GM18498 (cell line): Measurements from ENCODE around the gene CLIC4.
"Not testable (repeated sequence)": the region's sequence is repeated elsewhere in the genome, so short reads cannot be mapped to it uniquely, and the experiment has no call there.

Experiments used
- ATAC-seq: cut with Tn5 transposase; IDR thresholded peaks from one replicate; pipeline ENCODE4 v1.9.1; 2021; ENCODE audit warnings: mild to moderate bottlenecking, moderate library complexity; ENCODE audit not compliant: unreplicated experiment

CLIC4 gene

DNA sequence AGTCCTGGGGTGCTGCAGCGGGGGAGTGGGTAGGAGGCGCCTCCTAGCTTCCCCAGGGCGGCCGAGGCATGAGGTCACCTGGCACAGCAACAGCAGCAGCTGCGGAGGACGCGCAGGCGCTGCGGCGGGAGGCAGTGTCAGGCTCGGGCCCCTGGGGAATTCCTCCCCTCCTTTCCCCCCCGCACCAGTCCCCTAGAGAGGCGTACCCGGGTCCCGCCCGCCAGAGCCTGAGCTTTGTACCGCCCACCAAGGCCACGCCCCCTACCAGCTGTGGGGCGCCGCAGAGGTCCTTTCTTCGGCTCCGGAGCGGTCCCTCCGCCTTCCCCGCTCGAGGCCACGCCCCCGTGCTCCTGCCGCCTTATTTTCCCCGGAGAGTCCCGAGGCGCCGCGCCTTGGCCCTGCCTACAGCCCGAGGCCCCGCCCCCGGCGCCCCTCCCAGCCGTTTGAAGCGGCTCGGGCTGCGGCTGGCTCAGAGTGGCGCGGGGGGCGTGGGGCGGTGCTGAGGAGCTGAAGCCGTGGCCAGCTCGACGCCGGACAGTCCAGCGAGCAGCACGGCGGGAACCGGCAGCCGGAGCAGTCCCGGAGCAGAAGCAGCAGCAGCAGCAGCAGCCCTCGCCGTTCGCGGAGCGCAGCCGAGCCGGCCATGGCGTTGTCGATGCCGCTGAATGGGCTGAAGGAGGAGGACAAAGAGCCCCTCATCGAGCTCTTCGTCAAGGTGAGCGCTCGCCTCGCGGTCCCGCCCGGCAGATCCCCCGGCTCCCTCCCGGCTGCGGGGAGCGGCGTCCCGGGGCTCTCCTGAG is at the start of gene CLIC4:
Gene CLIC4, plus strand, starts transcription at position 537 of the 800 bp plus-strand sequence. Its CDS starts 107 bp downstream, at position 644.
- ATAC-seq: peak; percentile 75

DNA sequence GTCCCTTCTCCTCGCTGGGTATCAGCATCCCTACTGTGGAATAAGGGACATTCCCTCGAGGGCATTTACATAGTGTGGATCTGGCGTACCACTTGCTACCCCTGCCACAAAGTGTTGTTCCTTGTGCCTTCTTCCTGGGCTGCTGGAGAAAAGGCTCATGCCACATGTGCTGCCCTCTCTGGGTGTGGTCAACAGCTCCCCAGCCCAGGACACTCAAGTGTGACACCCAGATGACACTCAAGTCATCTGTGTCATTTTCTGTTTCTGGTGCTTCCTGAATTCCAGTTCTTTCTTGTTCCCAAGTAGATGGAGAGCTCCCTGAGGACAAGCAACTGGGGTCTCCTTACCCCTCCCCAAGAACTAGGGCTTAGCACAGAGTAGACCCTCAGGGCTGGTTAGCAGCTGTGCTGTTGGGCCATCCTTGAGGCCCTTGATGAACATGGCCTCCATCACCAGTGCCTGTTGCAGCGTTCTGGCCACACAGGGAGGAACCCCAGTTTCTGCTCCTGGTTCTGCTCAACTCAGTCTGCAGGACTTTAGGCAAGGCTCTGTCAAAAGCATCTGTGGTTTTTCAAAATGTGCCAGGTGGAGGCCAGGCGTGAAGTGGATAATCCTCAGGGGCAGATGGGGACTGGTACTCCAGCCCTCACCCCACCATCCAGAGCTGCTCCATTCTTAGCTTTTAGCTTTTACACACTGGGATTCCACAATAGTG is 49.0 kb upstream of the CLIC4 start:
- ATAC-seq: no peak

DNA sequence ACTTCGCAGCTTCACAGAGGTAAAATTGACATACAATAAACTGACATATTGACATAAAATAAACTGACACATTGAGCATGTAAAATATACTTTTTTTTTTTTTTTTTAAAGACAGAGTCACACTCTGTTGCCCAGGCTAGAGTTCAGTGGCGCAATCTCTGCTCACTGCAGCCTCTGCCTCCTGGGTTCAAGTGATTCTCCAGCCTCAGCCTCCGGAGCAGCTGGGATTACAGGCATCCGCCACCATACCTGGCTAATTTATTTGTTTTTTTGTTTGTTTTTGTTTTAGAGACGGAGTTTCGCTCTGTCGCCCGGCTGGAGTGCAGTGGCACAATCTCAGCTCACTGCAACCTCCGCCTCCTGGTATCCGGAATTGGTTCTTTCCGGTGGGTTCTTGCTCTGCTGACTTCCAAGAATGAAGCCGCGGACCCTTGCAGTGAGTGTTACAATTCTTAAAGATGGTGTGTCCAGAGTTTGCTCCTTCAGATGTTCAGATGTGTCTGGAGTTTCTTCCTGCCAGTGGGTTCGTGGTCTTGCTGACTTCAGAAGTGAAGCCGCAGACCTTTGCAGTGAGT is 48.4 kb upstream of the CLIC4 start:
- ATAC-seq: no peak

DNA sequence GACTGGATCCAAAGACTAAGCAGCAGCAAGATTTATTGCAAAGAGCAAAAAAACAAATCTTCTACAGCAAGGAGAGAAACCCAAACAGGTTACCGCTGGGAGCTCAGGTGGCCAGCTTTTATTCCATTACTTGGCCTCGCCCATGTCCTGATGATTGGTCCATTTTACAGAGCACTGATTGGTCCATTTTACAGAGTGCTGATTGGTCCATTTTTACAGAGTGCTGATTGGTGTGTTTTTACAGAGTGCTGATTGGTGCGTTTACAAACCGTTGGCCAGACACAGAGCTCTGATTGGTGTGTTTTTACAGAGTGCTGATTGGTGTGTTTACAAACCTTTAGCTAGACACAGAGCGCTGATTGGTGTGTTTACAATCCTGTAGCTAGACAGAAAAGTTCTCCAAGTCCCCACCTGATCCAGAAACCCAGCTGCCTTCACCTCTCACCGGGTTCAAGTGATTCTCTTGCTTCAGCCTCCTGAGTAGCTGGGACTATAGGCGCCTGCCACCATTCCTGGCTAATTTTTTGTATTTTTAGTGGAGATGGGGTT is 47.7 kb upstream of the CLIC4 start:
- ATAC-seq: not testable (repeated sequence)

DNA sequence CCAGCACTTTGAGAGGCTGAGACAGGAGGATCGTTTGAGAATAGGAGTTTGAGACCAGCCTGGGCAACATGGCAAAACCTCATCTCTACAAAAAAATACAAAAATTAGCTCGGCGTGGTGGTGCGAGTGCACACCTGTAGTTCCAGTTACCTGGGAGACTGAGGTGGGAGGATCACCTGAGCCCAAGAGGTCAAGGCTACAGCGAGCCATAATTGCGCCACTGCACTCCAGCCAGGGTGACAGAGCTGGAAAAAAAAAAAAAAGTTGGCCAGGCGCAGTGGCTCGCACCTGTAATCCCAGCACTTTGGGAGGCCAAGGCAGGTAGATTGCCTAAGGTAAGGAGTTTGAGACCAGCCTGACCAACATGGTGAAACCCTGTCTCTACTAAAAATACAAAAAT is 46.9 kb upstream of the CLIC4 start:
- ATAC-seq: not testable (repeated sequence)

DNA sequence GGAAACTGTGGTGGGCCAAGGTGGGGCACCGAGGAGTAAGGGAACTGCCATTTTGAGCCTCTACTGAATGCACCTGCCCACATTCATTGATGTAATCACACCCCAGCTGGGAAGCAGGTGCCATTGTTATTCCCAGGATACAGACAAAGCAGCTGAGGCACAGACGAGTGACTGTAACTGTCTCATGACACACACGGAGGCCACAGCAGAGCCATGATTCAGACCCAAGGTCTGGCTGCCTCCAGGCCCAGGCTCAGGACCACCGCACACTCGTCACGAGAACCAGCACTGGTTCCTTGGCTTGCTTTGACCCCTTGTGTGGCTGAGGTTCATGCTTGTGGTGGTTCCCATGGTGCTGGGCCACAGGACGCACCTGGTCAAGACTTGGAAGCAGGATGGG is 45.6 kb upstream of the CLIC4 start:
- ATAC-seq: no peak

DNA sequence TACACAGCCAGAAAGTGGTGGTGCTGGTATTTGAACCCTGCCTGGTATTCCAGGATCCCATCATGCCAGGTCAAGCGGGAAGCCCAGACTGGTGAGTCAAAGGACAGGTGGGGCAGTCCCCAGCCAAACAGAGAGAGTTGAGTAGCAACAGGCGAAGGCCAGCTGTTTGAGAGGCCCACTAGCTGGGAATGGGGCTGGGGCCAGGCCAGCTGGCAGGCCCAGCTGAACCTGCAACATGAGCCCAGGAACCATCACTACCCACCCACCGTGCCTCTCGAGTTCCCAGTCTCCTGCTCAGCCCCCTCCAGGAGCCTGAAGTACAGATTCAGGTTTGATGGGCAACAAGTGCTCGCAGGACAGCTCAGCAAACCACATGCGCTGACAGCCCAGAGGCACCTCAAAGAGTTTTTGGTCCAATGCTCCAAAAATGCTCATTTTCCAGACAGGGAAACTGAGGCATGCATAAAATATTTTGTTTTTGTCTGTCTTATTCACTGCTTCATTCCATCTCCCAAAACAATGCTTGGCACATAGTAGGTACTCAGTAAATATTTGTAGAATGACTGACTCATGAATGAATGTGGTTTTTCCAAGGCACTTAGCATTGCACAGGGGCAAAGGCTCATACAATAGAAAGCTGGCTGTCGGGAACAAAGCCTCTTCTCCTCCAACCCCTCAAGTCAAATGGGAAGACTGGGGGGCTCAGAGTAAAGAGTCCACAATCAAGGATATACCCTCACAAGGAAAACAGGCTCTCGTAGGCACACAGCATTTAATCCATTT is 42.5 kb upstream of the CLIC4 start:
- ATAC-seq: no peak

DNA sequence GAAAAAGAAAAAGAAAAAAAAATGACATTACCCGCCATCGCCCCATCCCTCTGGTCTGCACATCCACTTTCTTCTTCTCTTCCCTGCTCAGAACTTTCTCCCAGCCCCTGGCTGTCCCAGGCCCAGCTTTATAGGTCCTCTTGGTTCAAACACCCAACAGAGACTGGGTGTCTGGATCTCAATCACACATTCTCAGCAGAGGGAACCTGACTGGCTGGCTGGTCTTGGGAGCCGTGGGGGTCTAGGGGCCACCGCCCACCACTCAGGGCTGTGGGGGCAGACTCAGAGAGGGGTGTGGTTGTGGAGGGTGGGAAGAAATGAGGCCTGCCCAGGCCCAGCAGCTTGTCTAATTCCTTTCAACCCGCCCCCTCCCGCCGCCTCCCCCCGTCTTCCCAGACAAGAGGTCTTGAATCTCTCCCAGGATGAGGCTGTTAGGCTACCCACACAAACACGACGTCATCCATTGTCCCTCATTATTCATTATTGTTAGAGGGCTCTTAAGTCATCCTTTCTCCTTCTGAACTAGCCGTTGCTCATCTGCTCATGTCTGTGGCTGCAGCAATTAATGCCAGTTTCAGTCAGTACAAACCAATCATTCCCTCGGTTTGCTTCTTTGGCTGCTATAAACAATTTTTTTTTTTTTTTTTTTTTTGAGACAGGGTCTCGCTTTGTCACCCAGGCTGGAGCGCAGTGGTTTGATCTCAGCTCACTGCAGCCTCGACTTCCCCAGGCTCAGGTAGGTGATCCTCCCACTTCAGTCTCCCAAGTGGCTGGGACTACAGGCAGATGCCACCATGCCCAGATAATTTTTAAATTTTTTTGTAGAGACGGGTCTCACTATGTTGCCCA is 40.6 kb upstream of the CLIC4 start:
- no peak for ATAC-seq

DNA sequence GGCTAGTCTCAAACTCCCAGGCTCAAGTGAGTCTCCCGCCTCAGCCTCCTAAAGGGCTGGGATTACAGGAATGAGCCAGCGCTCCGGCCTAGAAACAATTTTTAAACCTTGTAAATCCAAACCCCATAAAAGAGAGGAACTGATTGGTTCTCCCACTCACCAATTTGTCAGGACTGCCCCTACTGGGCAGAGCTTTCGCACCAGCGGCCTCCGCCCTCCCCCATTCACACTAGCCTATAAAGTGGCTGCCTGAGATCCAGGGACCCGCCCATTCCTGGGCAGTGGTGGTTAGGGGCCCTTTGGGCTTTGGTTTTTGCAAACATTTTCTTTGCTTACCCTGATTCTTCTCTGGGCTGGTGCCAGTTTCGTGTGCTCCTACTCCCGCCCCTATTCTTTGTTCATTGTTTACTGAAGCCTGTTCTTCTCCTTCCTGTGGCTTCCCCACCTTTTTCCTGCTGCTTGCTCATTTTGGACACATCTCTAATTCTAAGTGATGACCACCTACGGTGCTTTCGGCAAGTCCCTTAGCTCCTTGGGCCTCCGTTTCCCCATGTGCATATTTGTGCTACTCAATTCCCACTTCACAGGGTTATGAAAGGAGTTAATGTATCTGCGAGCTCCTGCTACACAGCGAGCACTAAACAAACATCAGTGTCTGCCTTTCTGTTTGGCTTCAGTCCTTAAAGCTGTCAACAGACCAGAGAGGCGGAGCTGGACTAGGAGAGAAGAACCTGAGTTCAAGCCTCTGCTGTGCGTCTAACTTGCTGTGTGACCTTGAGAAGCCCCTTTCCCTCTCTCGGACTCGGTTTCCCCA is 39.8 kb upstream of the CLIC4 start:
- ATAC-seq: no peak

DNA sequence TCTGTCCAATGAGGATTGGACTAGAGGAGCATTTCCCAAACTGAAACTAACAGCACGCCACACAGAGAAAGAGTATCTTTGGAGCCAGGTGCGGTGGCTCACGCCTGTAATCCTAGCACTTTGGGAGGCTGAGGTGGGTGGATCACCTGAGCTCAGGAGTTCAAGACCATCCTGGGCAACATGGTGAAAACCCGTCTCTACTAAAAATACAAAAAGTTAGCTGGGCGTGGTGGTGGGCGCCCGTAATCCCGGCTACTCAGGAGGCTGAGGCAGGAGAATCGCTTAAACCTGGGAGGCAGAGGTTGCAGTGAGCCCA is 39.2 kb upstream of the CLIC4 start:
- not testable (repeated sequence) for ATAC-seq

DNA sequence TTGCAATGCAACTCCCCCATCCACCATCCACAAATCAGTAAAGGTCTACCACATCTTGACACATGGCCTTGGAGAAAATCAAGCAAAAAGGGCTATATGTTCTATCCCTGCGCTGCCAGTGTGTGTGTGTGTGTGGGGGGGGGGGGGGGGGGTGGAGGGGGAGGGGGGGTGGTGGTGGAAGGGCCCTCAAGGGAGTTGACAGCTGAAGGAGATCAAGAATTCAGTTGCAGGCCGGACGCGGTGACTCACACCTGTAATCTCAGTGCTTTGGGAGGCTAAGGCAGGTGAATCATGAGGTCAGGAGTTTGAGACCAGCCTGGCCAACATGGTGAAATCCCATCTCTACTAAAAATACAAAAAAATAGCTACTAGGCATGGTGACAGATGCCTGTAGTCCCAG is 37.6 kb upstream of the CLIC4 start:
- no peak for ATAC-seq

DNA sequence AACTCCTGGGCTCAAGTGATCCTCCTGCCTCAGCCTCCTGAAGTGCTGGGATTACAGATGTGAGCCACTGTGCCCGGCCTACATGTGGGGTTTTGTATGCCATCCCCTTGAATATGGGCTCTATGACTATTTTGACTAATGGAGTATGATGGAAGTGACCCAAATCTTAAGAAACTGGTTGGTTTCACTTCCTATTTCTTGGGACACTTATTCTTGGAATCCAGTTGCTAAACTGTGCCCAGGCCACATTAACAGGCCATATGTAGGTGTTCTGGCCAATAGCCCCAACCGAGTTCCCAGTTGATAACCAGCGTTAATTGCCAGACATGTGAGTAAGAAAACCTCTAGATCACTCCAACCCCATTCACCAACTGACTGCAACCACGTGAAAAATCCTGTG is 36.3 kb upstream of the CLIC4 start:
- ATAC-seq: no peak

DNA sequence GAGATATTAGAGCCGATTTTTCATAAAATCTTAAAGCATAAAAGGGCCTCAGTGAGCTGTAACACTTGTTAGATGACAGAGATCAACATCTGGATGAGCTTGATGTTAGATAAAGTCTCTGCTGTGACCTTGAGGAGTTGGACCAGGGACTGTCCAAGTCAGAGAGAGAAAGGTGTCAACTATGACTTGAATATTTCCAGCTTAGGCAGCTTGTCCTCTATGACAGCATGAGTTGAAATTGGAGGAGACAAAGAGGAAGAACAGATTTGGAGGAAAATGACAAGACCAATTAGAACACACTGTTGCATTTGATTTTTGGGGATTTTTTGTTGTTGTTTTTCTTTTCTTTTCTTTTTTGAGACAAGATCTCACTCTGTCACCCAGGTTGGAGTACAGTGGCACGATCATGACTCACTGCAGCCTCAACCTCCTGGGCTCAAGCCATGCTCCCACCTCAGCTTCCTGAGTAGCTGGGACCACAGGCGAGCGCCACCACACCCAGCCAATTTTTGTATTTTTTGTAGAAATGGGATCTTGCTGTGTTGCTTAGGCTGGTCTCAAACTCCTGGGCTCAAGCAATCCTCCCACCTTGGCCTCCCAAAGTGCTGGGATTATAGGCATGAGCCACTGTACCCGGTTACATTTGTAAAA is 35.3 kb upstream of the CLIC4 start:
- ATAC-seq: no peak

DNA sequence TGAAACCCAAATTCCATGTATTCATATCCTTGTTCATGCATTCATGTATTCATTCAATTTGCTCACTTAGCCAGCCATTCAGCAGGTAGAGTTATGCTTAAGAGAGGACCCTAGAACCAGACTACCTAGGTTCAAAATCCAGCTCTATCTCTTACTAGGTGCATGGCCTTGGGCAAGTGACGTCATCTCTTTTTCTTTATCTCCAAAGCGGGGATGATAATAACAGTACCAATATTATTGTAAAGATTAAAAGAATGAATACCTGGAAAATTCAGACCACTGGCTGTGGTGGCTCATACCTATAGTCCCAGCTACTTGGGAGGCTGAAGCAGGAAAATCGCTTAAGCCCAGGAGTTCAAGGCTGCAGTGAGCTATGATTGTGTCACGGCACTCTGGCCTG is 33.9 kb upstream of the CLIC4 start:
- ATAC-seq: no peak

DNA sequence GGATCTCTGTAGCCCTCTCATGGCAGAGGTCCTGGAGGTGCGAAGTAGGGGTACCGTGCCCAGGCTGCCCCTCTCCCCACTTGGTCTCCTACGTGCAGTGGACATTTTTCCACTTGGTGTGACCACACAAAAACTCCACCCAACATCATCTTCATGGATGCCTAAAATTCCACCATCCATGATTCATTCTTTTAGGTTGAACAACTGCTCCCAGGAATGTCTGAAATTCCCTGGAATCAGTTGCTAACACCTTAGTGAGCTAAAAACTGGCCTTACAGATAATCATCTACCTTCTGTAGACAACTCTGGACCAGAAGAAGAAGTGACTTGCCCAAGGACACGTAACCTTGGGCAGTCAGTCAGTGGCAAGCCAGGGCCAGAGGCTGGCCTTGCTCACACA is 32.1 kb upstream of the CLIC4 start:
- ATAC-seq: no peak

DNA sequence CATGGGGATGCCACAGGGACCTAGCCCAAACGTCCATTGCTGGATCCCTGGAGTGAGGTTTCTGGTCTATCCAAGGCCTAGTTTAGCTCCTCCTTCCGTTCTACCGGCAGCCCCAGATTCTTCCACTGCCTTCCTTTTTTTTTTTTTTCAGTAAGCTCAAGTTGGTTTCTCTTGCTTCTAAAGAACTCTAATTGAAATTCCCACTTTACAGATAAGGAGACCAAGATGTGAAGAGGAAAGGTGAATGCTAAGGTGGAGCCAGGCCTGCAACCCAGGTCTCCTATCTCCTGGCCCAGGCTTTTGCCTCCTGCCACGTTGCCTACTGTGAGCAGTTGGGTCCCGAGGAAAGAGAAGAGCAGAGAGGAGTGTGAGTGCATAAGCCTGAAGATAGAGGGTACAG is 31.5 kb upstream of the CLIC4 start:
- ATAC-seq: no peak

DNA sequence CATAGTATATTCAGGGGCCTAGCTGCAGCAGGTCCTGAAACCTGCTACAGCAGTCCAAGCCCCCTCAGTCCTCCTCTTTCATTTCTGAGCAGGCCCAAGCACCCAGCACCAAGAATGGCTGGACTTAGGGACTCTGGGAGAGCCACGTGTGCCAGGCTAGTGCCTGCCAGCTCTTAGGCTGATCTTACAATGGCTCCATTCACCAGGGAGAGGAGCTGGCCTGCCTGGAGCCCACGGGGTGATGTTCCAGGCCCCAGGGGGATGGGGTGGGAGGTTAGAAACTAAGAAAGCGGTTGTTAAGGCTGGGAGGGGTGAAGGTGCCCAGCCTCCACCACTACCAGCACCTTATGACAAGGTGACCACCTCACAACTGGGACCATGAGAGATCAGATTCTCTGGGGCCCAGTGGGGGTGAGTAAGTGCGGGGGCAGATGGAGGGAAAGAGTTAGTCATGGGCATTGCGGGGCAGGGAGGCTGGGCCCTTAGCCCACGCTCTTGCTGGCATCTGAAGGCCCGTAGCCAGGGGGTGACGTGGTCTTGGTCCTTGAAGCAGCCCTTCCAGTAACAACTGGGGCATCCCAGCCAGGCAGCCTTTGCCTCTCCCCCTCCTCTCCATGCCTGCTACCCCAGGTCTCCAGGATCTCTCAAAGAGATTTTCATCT is 30.3 kb upstream of the CLIC4 start:
- ATAC-seq: no peak

DNA sequence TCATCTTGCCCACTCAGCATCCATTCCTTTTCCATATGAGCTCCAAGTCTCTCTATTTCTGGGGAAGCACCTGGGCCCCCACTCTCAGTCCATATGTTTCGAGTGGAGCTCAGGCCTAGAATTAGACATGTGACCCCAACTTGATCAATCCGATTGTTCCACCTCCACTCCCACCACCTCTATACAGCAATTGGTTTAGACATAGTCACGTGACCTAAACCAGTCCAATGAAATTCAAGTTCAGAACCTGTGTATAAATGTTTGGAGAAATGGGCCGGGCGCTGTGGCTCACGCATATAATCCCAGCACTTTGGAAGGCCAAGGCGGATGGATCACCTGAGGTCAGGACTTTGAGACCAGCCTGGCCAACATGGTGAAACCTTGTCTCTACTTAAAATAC is 29.6 kb upstream of the CLIC4 start:
- no peak for ATAC-seq
